Heart left ventricle (tissue), 13 donors: Measurements from ENCODE around the gene CTBP1.

Experiments used
- POLR2A ChIP-seq, 2 donors: fragments of 450-650 bp; IDR thresholded peaks; one replicate each; pipeline ENCODE4 v1.6.1; 2017; ENCODE audit warnings: antibody characterized with exemption in 2 of 2, mild to moderate bottlenecking in 2 of 2, moderate library complexity in 2 of 2
- TF ChIP-seq, protein P1 (sequence below), 12 donors: fragments of 200-600 bp; sonication (generic) in 4 of 12; IDR thresholded peaks; one replicate each; pipeline versions ENCODE4 v1.5.0 to v1.8.0; 2018 to 2022; ENCODE audit warnings: antibody characterized with exemption in 12 of 12, mild to moderate bottlenecking in 5 of 12
- donor health status: ischemic (EF 13 %, LVEDD 7.1; RV severe dilation, severe dysfunction).
- donor health status: DM: no; HTN: yes; CAD: no.
- donor health status: DM: no; HTN: no; CAD: no.
- donor health status: ischemic (EF 25% LVEDD 6.9; RV normal size, moderate dysfunction).
- donor health status: ischemic (EF 25% LVEDD 5.7; RV mildly dilated, moderate dysfunction).
- donor health status: ischemic (EF 35%, LVEDD 5.7; RV mildly dilated, moderate dysfunction).
- donor health status: nonischemic (EF 11% LVEDD 7.7; RV severe dilation, severe dysfunction).
- donor health status: DM: yes; HTN: yes; CAD: no.
- donor health status: PGD.
- donor health status: ischemic (EF 29% LVEDD 5.4; RV normal size, mild dysfunction).
- donor health status: nonischemic (EF 23%, LVEDD 6.1; RV moderate dilation, normal function).

DNA sequence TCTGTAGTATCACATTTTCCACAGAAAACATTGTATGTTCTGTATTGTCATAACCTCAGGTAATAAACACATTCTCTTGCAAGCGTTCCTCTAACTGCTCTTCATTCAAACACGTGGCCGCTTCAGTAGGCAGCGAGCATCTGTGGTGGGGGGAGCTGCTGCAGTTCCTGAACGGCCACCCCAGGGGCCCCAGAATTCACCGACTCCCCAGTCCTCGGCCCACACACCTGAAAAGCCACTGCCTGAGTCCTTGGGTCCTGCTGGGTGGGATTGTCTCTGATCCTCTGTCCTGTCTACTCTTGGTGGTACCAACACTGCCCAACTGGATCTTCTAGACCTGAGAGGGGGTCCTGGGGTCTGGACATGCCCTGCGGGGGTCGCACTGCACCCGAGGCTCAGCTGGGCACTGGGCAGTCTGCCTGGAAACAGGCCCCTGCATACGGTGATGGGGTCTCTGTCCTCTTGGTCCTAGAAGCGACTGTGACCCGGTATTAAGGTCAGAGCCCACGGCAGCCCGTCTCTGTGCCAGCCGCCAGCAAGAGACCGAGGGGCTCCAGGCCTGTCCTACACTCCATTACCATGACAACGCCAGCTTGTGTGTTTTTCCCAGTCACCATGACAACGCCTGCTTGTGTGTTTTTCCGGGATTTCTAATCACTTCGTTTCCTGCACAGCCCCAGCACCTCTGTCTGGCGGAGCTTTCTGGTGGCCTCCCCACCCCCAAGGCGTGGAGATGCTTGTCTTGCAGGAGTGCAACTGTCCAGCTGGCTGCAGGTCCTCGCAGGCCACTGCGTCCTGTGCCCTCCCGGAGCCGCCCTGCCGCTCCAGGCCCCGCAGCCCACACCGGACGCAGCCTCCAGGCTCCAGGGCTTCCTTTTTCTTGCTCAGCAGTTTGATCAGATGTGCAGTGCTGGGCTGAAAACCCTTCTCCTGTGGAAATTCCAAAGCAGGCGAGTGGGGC, 16.0 kb downstream of the CTBP1 start:
- TF ChIP-seq, protein P1, sequence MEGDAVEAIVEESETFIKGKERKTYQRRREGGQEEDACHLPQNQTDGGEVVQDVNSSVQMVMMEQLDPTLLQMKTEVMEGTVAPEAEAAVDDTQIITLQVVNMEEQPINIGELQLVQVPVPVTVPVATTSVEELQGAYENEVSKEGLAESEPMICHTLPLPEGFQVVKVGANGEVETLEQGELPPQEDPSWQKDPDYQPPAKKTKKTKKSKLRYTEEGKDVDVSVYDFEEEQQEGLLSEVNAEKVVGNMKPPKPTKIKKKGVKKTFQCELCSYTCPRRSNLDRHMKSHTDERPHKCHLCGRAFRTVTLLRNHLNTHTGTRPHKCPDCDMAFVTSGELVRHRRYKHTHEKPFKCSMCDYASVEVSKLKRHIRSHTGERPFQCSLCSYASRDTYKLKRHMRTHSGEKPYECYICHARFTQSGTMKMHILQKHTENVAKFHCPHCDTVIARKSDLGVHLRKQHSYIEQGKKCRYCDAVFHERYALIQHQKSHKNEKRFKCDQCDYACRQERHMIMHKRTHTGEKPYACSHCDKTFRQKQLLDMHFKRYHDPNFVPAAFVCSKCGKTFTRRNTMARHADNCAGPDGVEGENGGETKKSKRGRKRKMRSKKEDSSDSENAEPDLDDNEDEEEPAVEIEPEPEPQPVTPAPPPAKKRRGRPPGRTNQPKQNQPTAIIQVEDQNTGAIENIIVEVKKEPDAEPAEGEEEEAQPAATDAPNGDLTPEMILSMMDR (IDR thresholded peaks at IDR 0.05) = no peak
- no peak for TF ChIP-seq POLR2A (IDR thresholded peaks at IDR 0.05)
